Measurements from ENCODE around the gene CAPRIN2.

The CAPRIN2 gene

DNA sequence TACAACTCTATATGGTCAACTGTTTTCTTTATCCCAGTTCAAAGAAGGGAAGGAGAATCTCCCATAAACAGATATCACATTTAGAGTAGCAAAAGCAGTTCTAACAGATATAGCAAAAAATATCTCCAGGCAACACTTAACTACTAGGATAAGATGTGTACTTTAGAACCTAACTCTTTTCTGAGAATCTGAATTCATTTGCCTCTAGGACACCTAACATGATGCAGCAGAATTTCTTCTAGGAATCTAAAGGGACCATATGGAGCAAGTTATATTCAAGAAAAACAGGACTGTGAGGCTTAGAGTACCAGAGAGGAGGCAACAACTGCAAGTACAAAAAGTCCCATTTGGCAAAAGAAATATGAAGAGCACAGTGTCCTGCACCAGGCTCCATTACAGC, 24.4 kb upstream of the CAPRIN2 start:
- Histone ChIP-seq H3K9ac (ENCODE audit: low read length) (no peak overlapping the region), H3K27ac (ENCODE audit: low read length) (no peak overlapping the region), H3K9me3 (replicated peaks; ENCODE audit: insufficient read depth, low read length) (no peaks in the 10 kb centered on the region), H4K20me1 (ENCODE audit: insufficient read depth, low read length) (no peaks in the 10 kb centered on the region), H2AFZ (ENCODE audit: low read length) (no peak overlapping the region), H3K79me2 (ENCODE audit: low read length) (no peaks in the 10 kb centered on the region), H3K9me2 (replicated peaks; ENCODE audit: insufficient read depth, low read length) (no peaks in the 10 kb centered on the region), H3K27me3 (replicated peaks; ENCODE audit: insufficient read depth, low read length) (no peaks in the 10 kb centered on the region), H3F3A (ENCODE audit: insufficient read depth, low read length) (no peaks in the 10 kb centered on the region), H3K4me1 (ENCODE audit: low read length) (no peaks in the 10 kb centered on the region), H3K36me3 (replicated peaks; ENCODE audit: insufficient read depth, low read length) (no peaks in the 10 kb centered on the region), H3K4me3 (ENCODE audit: low read length) (no peak overlapping the region), H3K4me2 (ENCODE audit: low read depth, low read length) (no peak overlapping the region)
- TF ChIP-seq EZH2phosphoT487 (IDR thresholded peaks at IDR 0.05; ENCODE audit: low read length) (no peak), EZH2 (optimal IDR thresholded peaks at IDR 0.05; ENCODE audit: low read depth, low read length) (no peak)
- TF ChIP-seq, protein P1, sequence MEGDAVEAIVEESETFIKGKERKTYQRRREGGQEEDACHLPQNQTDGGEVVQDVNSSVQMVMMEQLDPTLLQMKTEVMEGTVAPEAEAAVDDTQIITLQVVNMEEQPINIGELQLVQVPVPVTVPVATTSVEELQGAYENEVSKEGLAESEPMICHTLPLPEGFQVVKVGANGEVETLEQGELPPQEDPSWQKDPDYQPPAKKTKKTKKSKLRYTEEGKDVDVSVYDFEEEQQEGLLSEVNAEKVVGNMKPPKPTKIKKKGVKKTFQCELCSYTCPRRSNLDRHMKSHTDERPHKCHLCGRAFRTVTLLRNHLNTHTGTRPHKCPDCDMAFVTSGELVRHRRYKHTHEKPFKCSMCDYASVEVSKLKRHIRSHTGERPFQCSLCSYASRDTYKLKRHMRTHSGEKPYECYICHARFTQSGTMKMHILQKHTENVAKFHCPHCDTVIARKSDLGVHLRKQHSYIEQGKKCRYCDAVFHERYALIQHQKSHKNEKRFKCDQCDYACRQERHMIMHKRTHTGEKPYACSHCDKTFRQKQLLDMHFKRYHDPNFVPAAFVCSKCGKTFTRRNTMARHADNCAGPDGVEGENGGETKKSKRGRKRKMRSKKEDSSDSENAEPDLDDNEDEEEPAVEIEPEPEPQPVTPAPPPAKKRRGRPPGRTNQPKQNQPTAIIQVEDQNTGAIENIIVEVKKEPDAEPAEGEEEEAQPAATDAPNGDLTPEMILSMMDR (IDR thresholded peaks at IDR 0.05; ENCODE audit: low read length), result no peak
- DNase-seq, result no peak

DNA sequence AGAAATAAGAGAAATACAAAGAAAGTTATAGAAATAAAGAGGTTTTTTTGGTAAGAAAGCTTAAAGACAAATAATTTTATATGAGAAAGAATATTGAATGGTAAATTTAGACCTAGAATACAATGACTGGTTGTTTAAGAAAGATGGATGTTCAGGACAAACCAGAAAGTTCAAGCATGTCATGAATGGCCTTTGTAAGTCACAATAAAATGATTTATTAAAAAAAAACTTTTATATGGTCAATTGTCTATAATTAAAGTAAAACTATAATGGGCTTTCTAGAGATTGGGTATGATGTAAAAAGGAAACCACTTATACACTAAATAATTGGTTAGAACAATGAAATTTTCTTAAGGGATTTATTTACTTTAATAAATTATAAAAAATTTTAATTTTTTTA, 19.8 kb upstream of the CAPRIN2 start:
- no peaks in the 10 kb centered on the region for H3K79me2 ChIP-seq (ENCODE audit: low read length)
- TF ChIP-seq, protein P1 (IDR thresholded peaks at IDR 0.05; ENCODE audit: low read length), result no peak
- TF ChIP-seq EZH2phosphoT487 (IDR thresholded peaks at IDR 0.05; ENCODE audit: low read length) (no peak), EZH2 (optimal IDR thresholded peaks at IDR 0.05; ENCODE audit: low read depth, low read length) (no peak)
- H3K4me3 ChIP-seq (ENCODE audit: low read length), result no peak overlapping the region
- no peak overlapping the region for H2AFZ ChIP-seq (ENCODE audit: low read length)
- no peak overlapping the region for H3K27ac ChIP-seq (ENCODE audit: low read length)
- no peak overlapping the region for H3K4me2 ChIP-seq (ENCODE audit: low read depth, low read length)
- H3K36me3 ChIP-seq (replicated peaks; ENCODE audit: insufficient read depth, low read length), result no peaks in the 10 kb centered on the region
- no peaks in the 10 kb centered on the region for H3K9me2 ChIP-seq (replicated peaks; ENCODE audit: insufficient read depth, low read length)
- no peaks in the 10 kb centered on the region for H3K27me3 ChIP-seq (replicated peaks; ENCODE audit: insufficient read depth, low read length)
- no peaks in the 10 kb centered on the region for H4K20me1 ChIP-seq (ENCODE audit: insufficient read depth, low read length)
- no peak for DNase-seq
- no peaks in the 10 kb centered on the region for H3K4me1 ChIP-seq (ENCODE audit: low read length)
- H3F3A ChIP-seq (ENCODE audit: insufficient read depth, low read length), result no peaks in the 10 kb centered on the region
- H3K9ac ChIP-seq (ENCODE audit: low read length), result no peak overlapping the region
- no peaks in the 10 kb centered on the region for H3K9me3 ChIP-seq (replicated peaks; ENCODE audit: insufficient read depth, low read length)

DNA sequence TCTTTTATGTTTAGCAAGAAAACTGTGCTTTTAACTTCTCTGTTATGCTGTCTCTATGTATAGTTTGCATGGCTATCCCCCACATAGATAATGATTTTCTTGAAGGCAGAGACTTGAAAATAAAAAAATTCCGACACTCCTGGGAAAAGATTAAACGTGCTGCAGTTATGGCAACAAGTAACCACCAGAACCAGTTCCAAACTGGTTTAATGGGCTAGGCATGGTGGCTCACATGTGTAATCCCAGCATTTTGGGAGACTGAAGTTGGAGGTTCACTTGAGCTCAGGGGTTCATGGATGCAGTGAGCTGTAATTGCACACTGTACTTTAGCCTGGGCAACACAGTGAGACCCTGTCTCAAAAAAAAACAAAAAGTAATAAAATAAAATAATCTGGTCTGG, 15.1 kb upstream of the CAPRIN2 start:
- Histone ChIP-seq H3K9me3 (replicated peaks; ENCODE audit: insufficient read depth, low read length) (no peaks in the 10 kb centered on the region), H3K27me3 (replicated peaks; ENCODE audit: insufficient read depth, low read length) (no peaks in the 10 kb centered on the region), H3K9ac (ENCODE audit: low read length) (no peak overlapping the region), H4K20me1 (ENCODE audit: insufficient read depth, low read length) (no peaks in the 10 kb centered on the region), H3K4me3 (ENCODE audit: low read length) (no peak overlapping the region), H3F3A (ENCODE audit: insufficient read depth, low read length) (no peaks in the 10 kb centered on the region), H2AFZ (ENCODE audit: low read length) (no peak overlapping the region), H3K4me1 (ENCODE audit: low read length) (no peaks in the 10 kb centered on the region), H3K36me3 (replicated peaks; ENCODE audit: insufficient read depth, low read length) (no peaks in the 10 kb centered on the region), H3K79me2 (ENCODE audit: low read length) (no peaks in the 10 kb centered on the region), H3K27ac (ENCODE audit: low read length) (no peak overlapping the region), H3K4me2 (ENCODE audit: low read depth, low read length) (no peak overlapping the region), H3K9me2 (replicated peaks; ENCODE audit: insufficient read depth, low read length) (no peaks in the 10 kb centered on the region)
- DNase-seq, result no peak
- TF ChIP-seq EZH2phosphoT487 (IDR thresholded peaks at IDR 0.05; ENCODE audit: low read length), result no peak
- TF ChIP-seq, protein P1 (IDR thresholded peaks at IDR 0.05; ENCODE audit: low read length), result no peak
- no peak for TF ChIP-seq EZH2 (optimal IDR thresholded peaks at IDR 0.05; ENCODE audit: low read depth, low read length)
